GM18505 (cell line): ENCODE results near the gene CHRNA4.
"Not testable (repeated sequence)": the region's sequence is repeated elsewhere in the genome, so short reads cannot be mapped to it uniquely, and the experiment has no call there.

Experiments used
- ATAC-seq: cut with Tn5 transposase; IDR thresholded peaks from one replicate; pipeline ENCODE4 v1.9.1; 2021; ENCODE audit not compliant: unreplicated experiment
- POLR2A ChIP-seq: IDR thresholded peaks from 4 replicates; pipeline ENCODE4 v1.6.1; 2011; ENCODE audit warnings: borderline replicate concordance; ENCODE audit not compliant: insufficient read depth, insufficient read length; ENCODE audit errors: extremely low read depth

The CHRNA4 gene

GRCh38 chr20:63337786-63338420, 23.2 kb downstream of the CHRNA4 start:
- no peak for ATAC-seq
- TF ChIP-seq POLR2A = no peak

GRCh38 chr20:63336232-63336752, 24.9 kb downstream of the CHRNA4 start:
- TF ChIP-seq POLR2A = no peak

GRCh38 chr20:63335711-63336110, 25.4 kb downstream of the CHRNA4 start:
- no peak for ATAC-seq
- TF ChIP-seq POLR2A = no peak

More at GRCh38 chr20:63336232-63336752, 24.9 kb downstream of the CHRNA4 start:
- no peak for ATAC-seq

GRCh38 chr20:63335060-63335459, 26.1 kb downstream of the CHRNA4 start:
- ATAC-seq = not testable (repeated sequence)

- no peak for TF ChIP-seq POLR2A
- no peak for ATAC-seq
These were observed 26.8 kb downstream of the CHRNA4 start for GRCh38 chr20:63334356-63334755.

GRCh38 chr20:63333241-63333836, 27.8 kb downstream of the CHRNA4 start:
- no peak for ATAC-seq
- TF ChIP-seq POLR2A = no peak

GRCh38 chr20:63332488-63333240, 28.5 kb downstream of the CHRNA4 start:
- TF ChIP-seq POLR2A = no peak
- ATAC-seq = no peak

- no peak for ATAC-seq
- TF ChIP-seq POLR2A = no peak
These were observed 29.3 kb downstream of the CHRNA4 start for GRCh38 chr20:63331741-63332400.

- TF ChIP-seq POLR2A = no peak
- no peak for ATAC-seq
These were observed 30.2 kb downstream of the CHRNA4 start for GRCh38 chr20:63330940-63331339.

GRCh38 chr20:63330084-63330760, 30.9 kb downstream of the CHRNA4 start:
- TF ChIP-seq POLR2A = no peak
- no peak for ATAC-seq

GRCh38 chr20:63329331-63330083, 31.6 kb downstream of the CHRNA4 start:
- ATAC-seq = no peak
- TF ChIP-seq POLR2A = no peak

- TF ChIP-seq POLR2A = no peak
- ATAC-seq = no peak
These were observed 32.4 kb downstream of the CHRNA4 start for GRCh38 chr20:63328718-63329275.
